Vagina (tissue), 2 donors: ENCODE measurements around the gene SIRPB1. TPM values are rescaled to one million over a fixed set of nuclear protein-coding genes. Genes with fewer than 3 reads are reported as not detected.
"Not testable (repeated sequence)": the region's sequence is repeated elsewhere in the genome, so short reads cannot be mapped to it uniquely, and the experiment has no call there.

Experiments
- DNase-seq, 2 donors: peaks; one replicate each; pipeline ENCODE4 v3.0.0-alpha.2; 2017; ENCODE audit errors: extremely low spot score in 2 of 2
- H3K27ac ChIP-seq: fragments of 200-600 bp; sonication (generic); one replicate; pipeline ENCODE4 v1.5.1; 2019
- H3K27me3 ChIP-seq: fragments of 200-600 bp; sonication (generic); one replicate; pipeline ENCODE4 v1.5.1; 2019
- H3K36me3 ChIP-seq, 2 donors: fragments of 200-600 bp; sonication (generic); one replicate each; pipeline ENCODE4 v1.5.1; 2017 to 2019
- H3K4me1 ChIP-seq: fragments of 200-600 bp; sonication (generic); one replicate; pipeline ENCODE4 v1.5.1; 2019
- H3K4me3 ChIP-seq, 2 donors: fragments of 200-600 bp; sonication (generic); 1 replicate in 1 of 2; 2 replicates in 1 of 2; pipeline ENCODE4 v1.5.1; 2016 to 2019
- H3K9me3 ChIP-seq: fragments of 200-600 bp; sonication (generic); one replicate; pipeline ENCODE4 v1.5.1; 2019
- POLR2A ChIP-seq, 2 donors: fragments of 450-650 bp; IDR thresholded peaks; one replicate each; pipeline ENCODE4 v1.6.1; 2017; ENCODE audit warnings: antibody characterized with exemption in 2 of 2, mild to moderate bottlenecking in 2 of 2, moderate library complexity in 2 of 2
- POLR2AphosphoS5 ChIP-seq, 2 donors: sonication (generic); formaldehyde crosslinking; IDR thresholded peaks; one replicate each; pipeline ENCODE4 v1.9.0; 2017; ENCODE audit warnings: antibody characterized with exemption in 2 of 2, mild to moderate bottlenecking in 2 of 2, low read depth in 1 of 2; ENCODE audit not compliant: insufficient read depth in 1 of 2
- intact Hi-C: fragments of 100-400 bp; cut with DNase I; formaldehyde crosslinking; loops from one replicate; pipeline ENCODE4 v1.15.1; 2023
- total RNA-seq: library from RNA; depleted of rRNA; stranded (reverse); fragments of >200 nt; gene quantifications from one replicate; pipeline ENCODE4 v1.2.3, GENCODE V29; 2016
- TF ChIP-seq, protein P1 (sequence below), 3 experiments: fragments of 450-650 bp in 2 of 3; fragments of 200-600 bp in 1 of 3; sonication (generic) in 1 of 3; IDR thresholded peaks; one replicate each; pipeline ENCODE4 v1.5.1; 2017 to 2019; ENCODE audit warnings: antibody characterized with exemption in 3 of 3, mild to moderate bottlenecking in 2 of 3, moderate library complexity in 2 of 3

Gene SIRPB1
- total RNA-seq, 1 donor from 2014 or later = 2.5 TPM

DNA sequence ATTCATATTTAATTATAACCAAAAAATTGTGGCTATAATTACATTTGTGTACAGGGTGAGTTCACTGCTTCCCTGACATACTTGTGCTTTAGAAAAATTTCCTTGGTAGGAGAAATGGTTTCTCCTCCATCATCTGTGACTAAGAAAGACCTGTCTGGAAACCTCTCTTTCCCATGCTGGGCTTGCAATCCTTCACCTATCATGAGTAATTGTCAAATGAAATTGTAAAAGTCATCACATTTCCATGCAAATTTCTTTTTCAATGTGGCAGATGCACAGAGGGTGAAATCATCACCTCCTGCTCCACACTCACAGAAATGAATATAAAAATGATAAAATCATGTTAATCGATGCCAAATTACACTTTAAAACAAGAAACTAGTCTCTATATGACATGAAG lies 1.5 kb upstream of the SIRPB1 start:
- Histone ChIP-seq H3K27me3 (no peaks in the 10 kb centered on the region), H3K4me3 (no peak overlapping the region), H3K36me3 (no peaks in the 10 kb centered on the region), H3K27ac (no peak overlapping the region), H3K4me1 (no peaks in the 10 kb centered on the region), H3K9me3 (no peaks in the 10 kb centered on the region)
- DNase-seq = no peak
- intact Hi-C loops = no loop called here
- TF ChIP-seq POLR2AphosphoS5 (IDR thresholded peaks at IDR 0.05; ENCODE audit: insufficient read depth in 1 of 2, low read depth in 1 of 2) (no peak), POLR2A (IDR thresholded peaks at IDR 0.05) (no peak)
- TF ChIP-seq, protein P1, sequence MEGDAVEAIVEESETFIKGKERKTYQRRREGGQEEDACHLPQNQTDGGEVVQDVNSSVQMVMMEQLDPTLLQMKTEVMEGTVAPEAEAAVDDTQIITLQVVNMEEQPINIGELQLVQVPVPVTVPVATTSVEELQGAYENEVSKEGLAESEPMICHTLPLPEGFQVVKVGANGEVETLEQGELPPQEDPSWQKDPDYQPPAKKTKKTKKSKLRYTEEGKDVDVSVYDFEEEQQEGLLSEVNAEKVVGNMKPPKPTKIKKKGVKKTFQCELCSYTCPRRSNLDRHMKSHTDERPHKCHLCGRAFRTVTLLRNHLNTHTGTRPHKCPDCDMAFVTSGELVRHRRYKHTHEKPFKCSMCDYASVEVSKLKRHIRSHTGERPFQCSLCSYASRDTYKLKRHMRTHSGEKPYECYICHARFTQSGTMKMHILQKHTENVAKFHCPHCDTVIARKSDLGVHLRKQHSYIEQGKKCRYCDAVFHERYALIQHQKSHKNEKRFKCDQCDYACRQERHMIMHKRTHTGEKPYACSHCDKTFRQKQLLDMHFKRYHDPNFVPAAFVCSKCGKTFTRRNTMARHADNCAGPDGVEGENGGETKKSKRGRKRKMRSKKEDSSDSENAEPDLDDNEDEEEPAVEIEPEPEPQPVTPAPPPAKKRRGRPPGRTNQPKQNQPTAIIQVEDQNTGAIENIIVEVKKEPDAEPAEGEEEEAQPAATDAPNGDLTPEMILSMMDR (IDR thresholded peaks at IDR 0.05) = no peak

DNA sequence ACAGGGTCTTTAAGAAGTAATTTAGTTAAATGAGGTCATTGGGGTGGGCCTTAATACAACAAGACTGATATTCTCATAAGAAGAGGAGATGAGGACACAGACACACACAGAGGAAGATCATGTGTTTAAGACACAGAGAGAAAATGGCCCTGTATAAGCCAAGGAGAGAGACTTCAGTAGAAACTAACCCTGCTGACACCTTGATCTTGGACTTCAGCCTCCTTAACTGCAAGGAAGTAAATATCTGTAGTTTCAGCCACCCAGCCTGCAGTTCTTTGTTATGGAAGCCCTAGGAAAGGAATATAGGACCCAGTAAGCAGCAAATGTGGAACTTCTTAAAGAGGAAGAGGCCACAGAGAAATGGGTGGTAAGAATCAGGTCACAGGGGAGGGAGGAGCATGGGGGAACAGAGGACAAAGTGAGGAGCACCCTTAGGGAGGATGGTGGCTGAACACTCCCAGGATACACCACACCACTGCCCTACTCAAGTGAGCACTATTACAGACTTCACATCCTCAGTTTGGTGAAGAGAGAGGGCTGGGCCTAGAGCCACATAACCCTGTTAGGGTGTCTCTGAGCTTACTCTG lies 762 bp downstream of the SIRPB1 start:
- Histone ChIP-seq H3K27me3 (no peaks in the 10 kb centered on the region), H3K27ac (no peak overlapping the region), H3K4me3 (no peak overlapping the region), H3K4me1 (no peaks in the 10 kb centered on the region), H3K36me3 (no peaks in the 10 kb centered on the region), H3K9me3 (no peaks in the 10 kb centered on the region)
- DNase-seq = no peak
- intact Hi-C loops = no loop called here
- TF ChIP-seq, protein P1 (IDR thresholded peaks at IDR 0.05) = no peak
- TF ChIP-seq POLR2A (IDR thresholded peaks at IDR 0.05) = no peak
- TF ChIP-seq POLR2AphosphoS5 (IDR thresholded peaks at IDR 0.05; ENCODE audit: insufficient read depth in 1 of 2, low read depth in 1 of 2) = no peak

DNA sequence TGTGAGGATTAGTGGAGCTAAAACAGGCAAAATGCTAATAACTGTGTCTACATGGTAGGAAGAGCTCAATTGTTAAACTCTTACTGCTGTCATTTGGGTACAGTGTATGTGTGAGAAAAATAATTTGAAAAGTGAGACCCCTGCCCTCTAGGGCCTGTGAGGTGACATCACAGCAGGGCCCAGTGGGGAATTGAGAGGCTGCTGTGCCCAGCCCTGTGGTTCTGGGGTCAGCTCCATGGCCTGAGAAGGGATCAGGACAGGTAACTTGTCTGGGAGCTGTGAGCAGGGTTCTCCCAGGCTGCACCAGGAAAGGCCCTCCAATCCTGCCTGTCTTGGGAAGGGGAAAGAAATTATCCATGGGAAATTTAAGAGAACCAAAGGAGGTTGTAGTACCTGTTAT lies 1.3 kb downstream of the SIRPB1 start:
- Histone ChIP-seq H3K27me3 (no peaks in the 10 kb centered on the region), H3K27ac (no peak overlapping the region), H3K4me1 (no peaks in the 10 kb centered on the region), H3K9me3 (no peaks in the 10 kb centered on the region), H3K36me3 (no peaks in the 10 kb centered on the region), H3K4me3 (no peak overlapping the region)
- DNase-seq = no peak
- no peak for TF ChIP-seq POLR2A (IDR thresholded peaks at IDR 0.05)
- no peak for TF ChIP-seq POLR2AphosphoS5 (IDR thresholded peaks at IDR 0.05; ENCODE audit: insufficient read depth in 1 of 2, low read depth in 1 of 2)
- TF ChIP-seq, protein P1 (IDR thresholded peaks at IDR 0.05) = no peak
- intact Hi-C loops = no loop called here

DNA sequence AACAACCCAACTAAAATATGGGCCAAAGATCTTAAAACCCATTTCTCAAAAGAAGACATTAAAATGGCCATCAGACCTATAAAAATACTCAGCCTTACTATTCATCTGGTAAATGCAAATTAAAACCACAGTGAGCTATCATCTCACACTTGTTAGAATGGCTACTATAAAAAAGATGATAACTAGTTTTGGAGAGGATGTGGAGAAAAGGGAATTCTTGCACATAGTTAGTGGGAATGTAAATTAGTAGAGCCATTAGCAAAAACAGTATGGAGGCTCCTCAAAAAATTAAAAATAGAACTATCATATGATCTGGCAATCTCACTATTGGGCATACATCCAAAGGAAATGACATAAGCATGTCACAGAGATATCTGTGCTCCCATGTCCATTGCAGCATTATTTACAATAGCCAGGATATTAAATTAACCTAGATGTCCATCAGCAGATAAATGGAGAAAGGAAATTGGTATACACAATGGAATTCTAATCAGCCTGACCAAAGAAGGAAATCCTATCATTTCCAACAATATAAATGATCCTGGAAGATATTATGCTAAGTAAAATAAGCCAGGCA lies 2.9 kb downstream of the SIRPB1 start:
- DNase-seq = no peak
- no peak overlapping the region for H3K27ac ChIP-seq
- H3K27me3 ChIP-seq = no peaks in the 10 kb centered on the region
- TF ChIP-seq POLR2AphosphoS5 (IDR thresholded peaks at IDR 0.05; ENCODE audit: insufficient read depth in 1 of 2, low read depth in 1 of 2) (no peak), POLR2A (IDR thresholded peaks at IDR 0.05) (no peak)
- TF ChIP-seq, protein P1 (IDR thresholded peaks at IDR 0.05) = no peak
- no peaks in the 10 kb centered on the region for H3K9me3 ChIP-seq
- intact Hi-C loops = no loop called here
- no peaks in the 10 kb centered on the region for H3K4me1 ChIP-seq
- no peak overlapping the region for H3K4me3 ChIP-seq
- no peaks in the 10 kb centered on the region for H3K36me3 ChIP-seq

DNA sequence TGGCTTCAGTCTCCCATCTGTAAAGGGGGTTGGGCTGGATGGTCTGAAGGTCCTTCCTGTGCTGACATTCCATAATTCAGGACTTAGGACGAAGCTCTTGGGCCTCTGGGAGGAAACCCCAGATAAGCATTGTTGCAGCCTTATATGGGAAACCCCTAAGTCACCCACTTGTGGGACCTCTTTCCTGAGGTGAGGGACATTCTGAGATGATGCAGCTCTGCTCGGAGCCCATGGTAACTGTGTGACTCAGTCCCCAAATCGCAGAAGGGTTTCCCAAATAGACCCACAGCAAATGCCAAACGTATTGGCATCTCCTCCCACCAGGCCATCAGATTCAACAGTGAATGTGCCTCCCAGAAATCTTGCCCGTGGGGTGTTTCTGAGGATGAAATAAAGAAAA lies 9.4 kb downstream of the SIRPB1 start:
- H3K4me1 ChIP-seq, H3K9me3 ChIP-seq, H3K36me3 ChIP-seq, intact Hi-C loops, DNase-seq, H3K27ac ChIP-seq, H3K27me3 ChIP-seq, H3K4me3 ChIP-seq: not testable (repeated sequence)

DNA sequence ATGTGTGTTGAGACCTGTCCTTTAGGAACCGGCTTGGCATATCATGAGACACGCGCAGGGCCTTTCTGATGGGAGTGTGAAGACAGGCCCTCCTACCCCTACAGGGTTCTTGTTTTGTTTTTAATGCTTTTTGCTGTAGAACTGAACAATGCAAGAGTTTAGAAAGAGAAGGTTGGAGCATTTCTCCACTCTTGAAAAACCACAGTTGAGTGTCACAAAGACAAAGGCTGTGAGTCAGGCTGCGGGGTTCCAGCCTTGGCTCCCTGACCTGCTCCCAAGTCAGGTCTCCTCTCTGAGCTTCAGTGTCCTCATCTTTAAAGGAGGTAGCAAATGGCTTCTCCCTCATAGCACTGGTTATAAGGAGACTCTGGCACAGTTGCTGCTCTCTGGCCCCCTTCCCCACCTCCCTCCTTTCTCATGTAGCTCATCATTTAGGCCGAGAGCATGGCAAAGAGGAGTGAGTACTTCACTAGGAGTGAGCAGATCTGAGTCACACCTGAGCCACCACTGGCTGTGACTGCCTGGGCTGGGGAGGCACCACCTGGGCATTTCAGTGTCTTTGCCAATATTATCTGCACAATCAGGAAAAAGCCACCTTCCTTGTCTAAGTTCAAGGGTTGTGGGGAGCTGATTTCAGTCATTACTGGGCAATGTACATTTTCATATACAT lies 11.0 kb downstream of the SIRPB1 start:
- H3K9me3 ChIP-seq, H3K4me1 ChIP-seq, intact Hi-C loops, H3K27me3 ChIP-seq, H3K4me3 ChIP-seq, H3K27ac ChIP-seq, DNase-seq, H3K36me3 ChIP-seq: not testable (repeated sequence)
